ENCODE data around the gene C1QTNF6.
A peak's percentile ranks its signal among the peaks of the same experiment; 100 is the strongest.
"Not testable (repeated sequence)": the region's sequence is repeated elsewhere in the genome, so short reads cannot be mapped to it uniquely, and the experiment has no call there.

The C1QTNF6 gene

GRCh38 chr22:37174964-37175363 lies 13.1 kb downstream of the C1QTNF6 start:
- DNase-seq (ENCODE audit: insufficient read length, low spot score) (no peak), FAIRE-seq (no peak)
- no peak for TF ChIP-seq PAX5 (IDR thresholded peaks at IDR 0.05; ENCODE audit: insufficient read depth, low read length, severe bottlenecking)
- no peak for TF ChIP-seq POLR2AphosphoS5 (IDR thresholded peaks at IDR 0.05; ENCODE audit: low read depth, low read length)
- TF ChIP-seq POLR2A (IDR thresholded peaks at IDR 0.05; ENCODE audit: low read depth, low read length), result no peak
- TF ChIP-seq SPI1 (IDR thresholded peaks at IDR 0.05; ENCODE audit: low read depth, low read length), result no peak
- TF ChIP-seq TAF1 (IDR thresholded peaks at IDR 0.05; ENCODE audit: low read depth, low read length), result no peak
- no peak for TF ChIP-seq POU2F2 (IDR thresholded peaks at IDR 0.05; ENCODE audit: low read depth, low read length)

GRCh38 chr22:37173709-37174108 lies 14.3 kb downstream of the C1QTNF6 start:
- FAIRE-seq (no peak), DNase-seq (ENCODE audit: insufficient read length, low spot score) (no peak)
- TF ChIP-seq TAF1 (IDR thresholded peaks at IDR 0.05; ENCODE audit: low read depth, low read length) (no peak), SPI1 (IDR thresholded peaks at IDR 0.05; ENCODE audit: low read depth, low read length) (no peak), PAX5 (IDR thresholded peaks at IDR 0.05; ENCODE audit: insufficient read depth, low read length, severe bottlenecking) (no peak), POU2F2 (IDR thresholded peaks at IDR 0.05; ENCODE audit: low read depth, low read length) (no peak), POLR2AphosphoS5 (IDR thresholded peaks at IDR 0.05; ENCODE audit: low read depth, low read length) (no peak), POLR2A (IDR thresholded peaks at IDR 0.05; ENCODE audit: low read depth, low read length) (no peak)

GRCh38 chr22:37172266-37173245 lies 15.5 kb downstream of the C1QTNF6 start:
- DNase-seq (ENCODE audit: insufficient read length, low spot score) (no peak), FAIRE-seq (no peak)
- no peak for TF ChIP-seq POLR2AphosphoS5 (IDR thresholded peaks at IDR 0.05; ENCODE audit: low read depth, low read length)
- no peak for TF ChIP-seq PAX5 (IDR thresholded peaks at IDR 0.05; ENCODE audit: insufficient read depth, low read length, severe bottlenecking)
- no peak for TF ChIP-seq SPI1 (IDR thresholded peaks at IDR 0.05; ENCODE audit: low read depth, low read length)
- TF ChIP-seq POU2F2 (IDR thresholded peaks at IDR 0.05; ENCODE audit: low read depth, low read length), result no peak
- TF ChIP-seq POLR2A (IDR thresholded peaks at IDR 0.05; ENCODE audit: low read depth, low read length), result no peak
- TF ChIP-seq TAF1 (IDR thresholded peaks at IDR 0.05; ENCODE audit: low read depth, low read length), result no peak

- TF ChIP-seq POU2F2 (IDR thresholded peaks at IDR 0.05; ENCODE audit: low read depth, low read length) (no peak), POLR2AphosphoS5 (IDR thresholded peaks at IDR 0.05; ENCODE audit: low read depth, low read length) (no peak), POLR2A (IDR thresholded peaks at IDR 0.05; ENCODE audit: low read depth, low read length) (no peak), TAF1 (IDR thresholded peaks at IDR 0.05; ENCODE audit: low read depth, low read length) (no peak)
- FAIRE-seq (no peak), DNase-seq (ENCODE audit: insufficient read length, low spot score) (no peak)
Measured at GRCh38 chr22:37171662-37172061, 16.4 kb downstream of the C1QTNF6 start.

- FAIRE-seq; DNase-seq (ENCODE audit: insufficient read length, low spot score): not testable (repeated sequence)
Measured at GRCh38 chr22:37170689-37171405, 17.2 kb downstream of the C1QTNF6 start.

GRCh38 chr22:37169947-37170688 lies 17.9 kb downstream of the C1QTNF6 start:
- FAIRE-seq, result no peak
- no peak for DNase-seq (ENCODE audit: insufficient read length, low spot score)
- TF ChIP-seq POLR2AphosphoS5 (IDR thresholded peaks at IDR 0.05; ENCODE audit: low read depth, low read length) (no peak), SPI1 (IDR thresholded peaks at IDR 0.05; ENCODE audit: low read depth, low read length) (no peak), TAF1 (IDR thresholded peaks at IDR 0.05; ENCODE audit: low read depth, low read length) (no peak), PAX5 (IDR thresholded peaks at IDR 0.05; ENCODE audit: insufficient read depth, low read length, severe bottlenecking) (no peak), POU2F2 (IDR thresholded peaks at IDR 0.05; ENCODE audit: low read depth, low read length) (no peak), POLR2A (IDR thresholded peaks at IDR 0.05; ENCODE audit: low read depth, low read length) (no peak)

GRCh38 chr22:37169406-37169805 lies 18.6 kb downstream of the C1QTNF6 start:
- DNase-seq (ENCODE audit: insufficient read length, low spot score), result no peak
- TF ChIP-seq SPI1 (IDR thresholded peaks at IDR 0.05; ENCODE audit: low read depth, low read length) (no peak), TAF1 (IDR thresholded peaks at IDR 0.05; ENCODE audit: low read depth, low read length) (no peak), POLR2AphosphoS5 (IDR thresholded peaks at IDR 0.05; ENCODE audit: low read depth, low read length) (no peak), POU2F2 (IDR thresholded peaks at IDR 0.05; ENCODE audit: low read depth, low read length) (no peak), PAX5 (IDR thresholded peaks at IDR 0.05; ENCODE audit: insufficient read depth, low read length, severe bottlenecking) (no peak), POLR2A (IDR thresholded peaks at IDR 0.05; ENCODE audit: low read depth, low read length) (no peak)
- no peak for FAIRE-seq

- TF ChIP-seq SPI1 (IDR thresholded peaks at IDR 0.05; ENCODE audit: low read depth, low read length) (no peak), POLR2A (IDR thresholded peaks at IDR 0.05; ENCODE audit: low read depth, low read length) (no peak), PAX5 (IDR thresholded peaks at IDR 0.05; ENCODE audit: insufficient read depth, low read length, severe bottlenecking) (no peak), POLR2AphosphoS5 (IDR thresholded peaks at IDR 0.05; ENCODE audit: low read depth, low read length) (no peak), POU2F2 (IDR thresholded peaks at IDR 0.05; ENCODE audit: low read depth, low read length) (no peak), TAF1 (IDR thresholded peaks at IDR 0.05; ENCODE audit: low read depth, low read length) (no peak)
- peak; percentile 87 for FAIRE-seq
- no peak for DNase-seq (ENCODE audit: insufficient read length, low spot score)
Measured at GRCh38 chr22:37167981-37168647, 19.9 kb downstream of the C1QTNF6 start.
